KBM-7 (cell line): ENCODE results near the gene TRDN.
"Not testable (repeated sequence)": the region's sequence is repeated elsewhere in the genome, so short reads cannot be mapped to it uniquely, and the experiment has no call there.

ENCODE experiments used
- DNase-seq: peaks from one replicate; pipeline ENCODE4 v3.0.0-alpha.2; 2015
- in situ Hi-C: fragments of 300-500 bp; cut with MboI; formaldehyde crosslinking; loops from 2 replicates; pipeline ENCODE4 v1.14.3; 2020; ENCODE audit warnings: low sequenced_read_pairs, low pct_unique_long_range_greater_than_20kb, mixed read lengths

The TRDN gene

DNA sequence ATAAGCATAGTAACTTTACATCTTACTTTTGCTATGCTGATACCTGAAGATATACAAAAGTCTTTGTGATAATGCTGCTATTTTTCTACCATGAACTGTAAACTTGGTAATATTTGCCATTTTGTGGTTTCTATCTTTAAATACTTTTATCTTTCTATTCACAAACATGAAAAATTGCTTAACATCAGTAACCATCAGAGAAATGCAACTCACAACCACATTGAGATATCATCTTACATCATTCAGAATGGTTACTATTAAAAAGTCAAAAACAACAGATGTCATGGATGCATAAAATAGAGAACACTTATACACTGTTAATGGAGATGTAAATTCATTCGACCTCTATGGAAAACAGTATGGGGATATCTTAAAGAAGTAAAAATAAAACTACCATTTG, 112.0 kb downstream of the TRDN start:
- no peak for DNase-seq
- in situ Hi-C loops, result no loop called here

DNA sequence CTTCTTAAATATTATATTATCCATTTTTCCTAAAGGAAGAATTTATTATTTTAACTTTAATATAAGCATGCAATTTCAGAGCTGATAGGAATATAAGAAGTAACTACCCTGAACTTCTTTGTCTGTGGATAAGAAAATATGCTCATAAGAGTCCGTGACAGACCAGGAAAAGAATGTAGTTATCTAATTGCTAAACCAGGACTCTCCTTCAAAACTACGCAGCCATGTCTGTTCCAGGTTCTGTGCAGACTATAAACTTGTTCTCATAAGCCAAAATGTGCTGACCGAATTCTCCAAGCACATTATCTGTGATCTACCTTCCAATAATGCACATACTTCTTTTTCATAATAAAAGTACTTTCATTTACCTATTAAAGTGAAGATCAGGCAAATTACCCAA, 116.5 kb downstream of the TRDN start:
- no peak for DNase-seq
- in situ Hi-C loops, result no loop called here

DNA sequence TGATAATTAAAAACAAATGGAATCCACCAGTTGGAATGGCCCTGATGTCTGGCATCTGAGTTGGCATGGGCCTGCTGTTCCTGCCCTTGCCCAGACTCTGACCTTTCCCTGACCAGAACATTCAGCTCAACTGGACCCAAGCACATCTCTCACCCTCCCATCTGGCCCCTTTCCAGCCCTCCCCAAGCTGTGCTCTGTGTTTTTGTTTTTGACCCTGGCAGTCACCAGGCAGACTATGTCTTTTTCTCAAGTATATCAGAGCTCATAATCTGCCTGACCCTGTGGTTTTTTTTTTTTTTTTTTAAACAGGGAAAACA, 117.6 kb downstream of the TRDN start:
- in situ Hi-C loops, result no loop called here
- no peak for DNase-seq

GRCh38 chr6:123518441-123519188, 118.1 kb downstream of the TRDN start:
- no peak for DNase-seq
- in situ Hi-C loops, result no loop called here

DNA sequence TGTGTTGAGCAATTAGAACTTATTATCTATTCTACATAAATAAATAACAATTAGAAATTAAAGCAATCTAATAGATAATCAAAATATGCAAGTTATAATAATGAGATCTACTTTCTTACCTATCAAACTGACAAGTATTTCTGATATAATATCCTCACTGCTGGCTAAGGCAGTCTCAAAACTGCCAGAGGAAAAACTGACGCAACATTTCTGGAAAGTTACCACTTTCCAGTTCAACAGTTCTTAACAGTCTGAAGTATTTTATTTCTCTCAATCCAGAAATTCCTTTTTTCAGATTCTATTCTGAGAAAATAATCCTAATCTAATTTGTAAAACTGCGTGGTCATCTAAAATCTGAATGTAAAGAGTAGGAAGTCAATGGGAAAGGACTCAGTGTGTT, 121.0 kb downstream of the TRDN start:
- DNase-seq, result no peak
- in situ Hi-C loops, result no loop called here

DNA sequence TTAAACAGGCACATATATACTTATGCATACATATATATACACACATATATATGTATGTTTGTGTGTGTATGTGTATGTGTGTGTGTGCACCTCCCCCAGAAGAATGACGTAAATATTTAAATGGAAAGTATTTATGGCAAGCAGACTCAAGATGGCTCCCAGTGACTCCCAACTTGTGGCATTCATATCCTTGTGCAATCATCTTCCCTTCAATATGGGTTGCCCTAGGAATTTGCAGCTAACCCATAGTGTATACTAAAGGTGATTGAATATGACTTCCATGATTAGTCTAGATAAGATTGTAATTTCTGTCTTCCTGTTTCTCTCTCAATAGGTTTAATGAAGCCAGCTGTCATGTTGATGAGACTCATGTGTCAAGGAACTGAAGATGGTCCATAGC, 127.6 kb downstream of the TRDN start:
- in situ Hi-C loops, result no loop called here
- no peak for DNase-seq

GRCh38 chr6:123508290-123508689, 128.5 kb downstream of the TRDN start:
- in situ Hi-C loops, result no loop called here
- no peak for DNase-seq

DNA sequence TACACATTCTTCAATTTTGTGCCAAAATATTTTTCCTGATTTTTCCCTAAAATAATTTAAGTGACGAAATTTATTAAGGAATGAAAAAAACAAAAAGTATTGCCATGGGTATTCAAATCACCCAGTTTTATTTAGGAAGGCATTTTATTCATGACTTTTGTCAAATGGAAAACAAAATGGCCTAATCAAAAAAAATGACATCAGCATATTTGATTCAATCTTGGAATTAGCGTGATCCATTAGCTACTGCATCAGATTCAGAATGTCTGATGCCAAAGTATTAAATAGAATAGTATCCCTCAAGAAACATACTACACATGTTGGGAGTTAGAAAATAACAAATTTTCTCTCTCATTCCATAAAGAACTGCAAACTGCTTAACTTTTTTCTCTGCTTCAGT, 129.2 kb downstream of the TRDN start:
- no peak for DNase-seq
- in situ Hi-C loops, result no loop called here

DNA sequence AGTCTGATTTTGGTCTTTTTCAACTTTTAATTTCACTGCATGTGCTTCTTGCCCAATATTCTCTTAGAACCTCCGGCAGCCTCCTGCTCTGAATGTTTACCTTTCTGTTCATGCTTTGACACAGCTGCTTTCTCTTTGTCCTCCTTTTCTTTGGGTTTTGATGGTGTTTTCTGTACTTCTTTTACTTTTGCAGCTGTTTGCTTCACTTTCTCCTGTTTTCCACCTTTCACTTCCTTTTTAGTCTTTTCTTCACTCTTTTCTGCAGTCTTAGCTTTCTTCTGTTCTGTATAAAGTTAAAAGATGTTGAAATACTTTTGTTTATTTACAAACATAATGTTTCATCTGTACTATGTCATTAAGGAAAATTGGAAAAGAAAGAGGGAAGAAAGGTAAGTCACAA, 133.1 kb downstream of the TRDN start:
- no peak for DNase-seq
- in situ Hi-C loops, result no loop called here

DNA sequence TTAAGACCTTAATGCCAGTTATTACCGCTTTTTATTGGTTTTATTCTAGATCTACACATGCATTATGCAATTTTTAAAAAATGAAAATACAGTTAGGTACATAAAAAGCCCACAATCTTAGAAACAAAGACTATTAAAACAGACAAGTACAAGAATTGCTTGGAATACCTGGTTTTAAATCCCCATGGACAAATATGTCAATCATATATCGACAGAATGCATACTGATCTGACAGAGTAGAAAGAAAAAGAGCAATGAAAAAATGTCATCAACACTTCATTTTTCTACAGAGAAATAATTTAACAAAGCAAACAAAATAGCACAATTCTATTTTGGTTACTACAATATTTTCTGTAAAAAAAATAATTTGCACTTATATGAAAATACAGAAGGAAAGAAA, 139.7 kb downstream of the TRDN start:
- no peak for DNase-seq
- in situ Hi-C loops, result no loop called here

DNA sequence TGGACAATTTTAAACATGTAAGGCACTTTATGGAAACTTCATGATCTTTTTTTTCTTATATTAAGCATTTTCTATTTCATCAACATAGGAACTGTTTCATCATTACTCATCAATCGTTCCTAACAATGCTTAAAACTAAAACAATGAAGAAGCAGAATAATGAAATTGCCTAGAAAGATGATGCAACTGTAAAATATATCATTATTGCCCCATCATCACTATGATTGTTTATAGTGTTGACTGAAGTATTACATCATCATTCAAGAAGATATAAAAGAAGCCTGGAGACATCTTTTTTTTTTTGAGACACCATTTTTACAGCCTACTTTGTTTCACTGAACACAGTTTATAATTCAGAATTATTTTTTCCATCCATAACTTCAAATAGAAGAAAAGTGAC, 147.2 kb downstream of the TRDN start:
- DNase-seq, result no peak

GRCh38 chr6:123480986-123481385, 155.8 kb downstream of the TRDN start:
- no peak for DNase-seq
- in situ Hi-C loops, result no loop called here

More for the DNA sequence above, 147.2 kb downstream of the TRDN start:
- in situ Hi-C loops, result no loop called here

DNA sequence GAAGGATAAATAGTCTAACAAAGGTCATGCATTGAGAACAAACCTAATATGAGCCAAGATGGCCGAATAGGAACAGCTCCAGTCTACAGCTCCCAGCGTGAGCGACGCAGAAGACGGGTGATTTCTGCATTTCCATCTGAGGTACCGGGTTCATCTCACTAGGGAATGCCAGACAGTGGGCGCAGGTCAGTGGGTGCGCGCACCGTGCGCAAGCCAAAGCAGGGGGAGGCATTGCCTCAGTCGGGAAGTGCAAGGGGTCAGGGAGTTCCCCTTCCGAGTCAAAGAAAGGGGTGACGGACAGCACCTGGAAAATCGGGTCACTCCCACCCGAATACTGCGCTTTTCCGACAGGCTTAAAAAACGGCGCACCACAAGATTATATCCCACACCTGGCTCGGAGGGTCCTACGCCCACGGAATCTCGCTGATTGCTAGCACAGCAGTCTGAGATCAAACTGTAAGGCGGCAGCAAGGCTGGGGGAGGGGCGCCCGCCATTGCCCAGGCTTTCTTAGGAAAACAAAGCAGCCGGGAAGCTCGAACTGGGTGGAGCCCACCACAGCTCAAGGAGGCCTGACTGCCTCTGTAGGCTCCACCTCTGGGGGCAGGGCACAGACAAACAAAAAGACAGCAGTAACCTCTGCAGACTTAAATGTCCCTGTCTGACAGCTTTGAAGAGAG, 164.6 kb downstream of the TRDN start:
- in situ Hi-C loops, DNase-seq: not testable (repeated sequence)

GRCh38 chr6:123467392-123467791, 169.4 kb downstream of the TRDN start:
- in situ Hi-C loops, result no loop called here
- no peak for DNase-seq

DNA sequence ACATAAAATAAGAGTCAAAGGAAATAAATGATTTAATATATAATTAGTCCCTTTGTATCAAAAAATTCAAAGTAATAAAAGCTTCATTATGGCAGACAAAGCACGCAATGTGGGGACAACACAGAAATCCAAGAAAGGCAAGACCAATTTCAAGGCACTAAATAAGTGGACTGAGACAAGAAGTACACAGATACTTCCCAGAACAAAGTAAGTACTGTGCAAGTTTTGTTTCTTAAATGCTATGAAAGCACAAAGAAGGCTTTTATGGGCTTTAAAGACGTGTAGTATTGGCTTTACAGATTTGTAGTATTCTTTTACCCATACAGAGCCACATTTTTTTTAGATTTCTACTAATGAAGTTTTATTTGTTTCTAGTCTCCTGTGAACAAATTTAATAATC, 174.6 kb downstream of the TRDN start:
- in situ Hi-C loops, result no loop called here
- DNase-seq, result no peak

GRCh38 chr6:123458218-123458617, 178.5 kb downstream of the TRDN start:
- in situ Hi-C loops, result no loop called here
- DNase-seq, result no peak

GRCh38 chr6:123456836-123457235, 179.9 kb downstream of the TRDN start:
- in situ Hi-C loops, result no loop called here
- no peak for DNase-seq

DNA sequence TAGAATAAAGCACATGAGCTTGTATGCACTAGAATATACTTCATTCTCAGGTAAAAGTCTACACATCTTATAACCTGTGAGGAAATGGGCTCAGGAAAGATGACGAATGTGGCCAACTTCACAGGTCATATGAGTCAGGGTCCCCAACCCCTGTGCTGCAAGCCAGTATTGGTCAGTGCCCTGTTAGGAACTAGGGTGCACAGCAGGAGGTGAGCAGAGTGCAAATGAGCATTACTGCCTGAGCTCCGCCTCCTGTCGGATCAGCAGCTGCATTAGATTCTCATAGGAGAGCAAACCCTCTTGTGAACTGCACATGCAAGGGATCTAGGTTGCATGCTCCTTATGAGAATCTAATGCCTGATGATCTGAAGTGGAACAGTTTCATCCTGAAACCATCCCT, 182.3 kb downstream of the TRDN start:
- in situ Hi-C loops, result no loop called here
- no peak for DNase-seq

- in situ Hi-C loops, DNase-seq: not testable (repeated sequence)
Measured at GRCh38 chr6:123453071-123453470, 183.7 kb downstream of the TRDN start.

DNA sequence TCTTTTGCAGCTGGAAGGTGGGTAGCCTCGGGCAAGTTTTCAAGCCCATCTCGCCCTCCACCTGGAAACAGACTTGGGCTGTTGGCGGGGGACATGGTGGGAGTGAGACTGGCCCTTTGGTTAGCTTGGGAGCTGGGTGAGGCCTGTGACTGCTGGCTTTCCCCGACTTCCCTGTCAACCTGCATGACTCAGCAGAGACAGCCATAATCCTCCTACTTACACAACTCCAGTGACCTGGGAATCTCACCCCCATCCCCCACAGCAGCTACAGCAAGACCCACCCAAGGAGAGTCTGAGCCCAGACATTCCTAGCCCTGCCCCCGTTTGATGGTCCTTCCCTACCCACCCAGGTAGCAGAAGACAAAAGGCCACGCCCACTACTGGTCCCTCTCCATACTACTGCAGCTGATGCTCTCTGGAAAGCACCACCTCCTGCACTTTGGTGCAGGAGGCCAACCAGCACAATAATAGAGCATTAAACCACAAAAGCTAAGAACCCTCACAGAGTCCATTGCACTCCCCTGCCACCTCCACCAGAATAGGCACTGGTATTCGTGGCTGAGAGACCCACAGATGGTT, 188.4 kb downstream of the TRDN start:
- no peak for DNase-seq
- in situ Hi-C loops, result no loop called here
